HG03039 (cell line): ENCODE results near the gene DYNAP.

ENCODE experiments used
- ATAC-seq: cut with Tn5 transposase; IDR thresholded peaks from one replicate; pipeline ENCODE4 v1.9.1; 2021; ENCODE audit warnings: mild to moderate bottlenecking, moderate library complexity; ENCODE audit not compliant: unreplicated experiment

The DYNAP gene, protein sequence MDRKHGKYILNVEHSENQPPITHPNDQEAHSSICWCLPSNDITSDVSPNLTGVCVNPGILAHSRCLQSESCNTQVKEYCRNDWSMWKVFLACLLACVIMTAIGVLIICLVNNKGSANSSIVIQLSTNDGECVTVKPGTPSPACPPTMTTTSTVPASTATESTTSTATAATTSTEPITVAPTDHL

DNA sequence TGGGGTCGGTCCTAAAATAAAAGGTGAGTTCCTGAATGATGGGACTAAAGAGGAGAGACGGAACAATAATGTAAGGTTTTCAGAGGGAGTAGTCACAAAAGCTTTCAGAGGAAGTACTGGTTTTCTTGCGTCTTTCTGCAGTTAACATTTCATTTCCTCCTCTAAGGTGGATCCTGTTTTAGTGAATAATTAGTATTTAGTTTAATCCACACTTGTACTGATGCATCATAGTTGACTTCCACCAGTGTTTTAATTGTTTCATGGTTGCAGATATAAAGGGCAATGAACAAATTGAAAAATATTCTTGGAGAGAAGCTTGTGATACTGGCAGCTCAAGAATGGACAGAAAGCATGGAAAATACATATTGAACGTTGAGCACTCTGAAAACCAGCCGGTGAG, at the start of gene DYNAP:
Gene DYNAP (plus strand): TSS at position 301 of the 400 bp plus-strand sequence. CDS start 38 bp downstream, at position 339.
- no peak for ATAC-seq

DNA sequence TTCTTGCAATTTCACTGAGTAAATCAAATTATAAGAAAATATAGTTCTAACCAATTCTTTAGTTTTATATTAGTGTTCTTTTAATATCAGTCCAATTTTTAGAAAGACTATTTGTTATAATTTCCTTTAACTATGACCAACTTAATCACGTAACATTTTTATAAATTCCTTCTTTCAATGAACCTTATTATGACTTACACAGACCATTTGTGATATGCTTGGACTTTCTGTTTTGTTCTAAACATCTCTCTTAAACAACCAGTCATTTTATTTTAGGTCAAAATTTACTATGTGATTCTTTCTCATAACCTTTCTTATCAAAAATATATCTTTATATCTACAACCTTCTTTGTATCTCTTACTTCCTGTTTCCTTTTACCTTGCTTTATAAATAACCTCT, 39.5 kb upstream of the DYNAP start:
- no peak for ATAC-seq

DNA sequence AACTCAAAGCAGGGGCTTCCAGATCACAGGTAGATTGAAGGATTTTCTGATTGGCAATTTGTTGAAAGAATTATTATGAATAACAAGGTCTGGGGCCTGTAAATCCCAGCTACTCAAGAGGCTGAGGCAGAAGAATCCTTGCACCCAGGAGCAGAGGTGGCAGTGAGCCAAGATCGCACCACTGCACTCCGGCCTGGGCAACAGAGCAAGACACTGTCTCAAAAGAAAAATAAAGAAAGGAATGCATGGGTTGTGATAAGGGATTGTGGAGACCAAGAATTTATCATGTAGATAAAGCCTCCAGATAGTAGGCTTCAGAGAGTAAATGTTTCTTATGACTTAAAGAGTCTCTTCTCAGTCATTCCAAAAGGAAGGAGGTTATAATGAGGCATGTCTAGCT, 35.8 kb upstream of the DYNAP start:
- no peak for ATAC-seq

DNA sequence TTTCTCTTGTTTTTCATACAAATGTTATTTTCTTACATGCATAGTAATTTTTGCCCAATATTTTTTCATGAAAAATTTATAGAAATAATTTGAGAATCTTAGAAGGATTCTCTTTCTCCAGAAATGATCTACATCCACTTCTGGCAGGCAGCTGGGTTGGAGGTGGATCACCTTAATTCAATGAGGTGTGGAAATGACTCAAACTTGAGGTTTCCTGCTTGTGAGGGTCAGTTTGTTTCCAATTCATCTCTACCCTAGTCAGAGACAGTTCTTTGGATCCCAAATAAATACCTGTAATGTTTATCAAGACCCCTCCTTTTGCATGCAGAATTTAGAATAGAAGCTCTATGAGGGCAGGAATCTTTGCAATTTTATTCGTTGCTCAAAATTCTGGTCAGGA, 35.0 kb upstream of the DYNAP start:
- ATAC-seq: no peak

DNA sequence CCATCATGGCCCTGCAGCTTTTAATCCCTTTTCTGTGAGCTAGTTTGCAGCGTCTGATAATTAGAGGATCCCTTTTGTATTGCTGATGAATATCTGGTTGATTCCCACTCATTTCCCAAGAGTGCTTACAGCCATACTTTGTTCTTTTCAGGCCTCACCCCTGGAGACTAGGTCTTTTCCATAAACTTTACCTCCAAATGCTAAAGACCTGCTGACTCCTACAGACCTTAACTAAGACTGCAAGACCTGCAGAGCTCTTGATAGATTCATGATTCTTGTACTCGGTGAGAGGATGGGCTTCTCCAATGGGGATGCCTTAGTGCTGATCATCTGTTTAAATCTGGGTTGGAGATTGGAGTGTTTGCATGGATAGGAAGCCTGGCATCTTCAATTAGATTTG, 33.1 kb upstream of the DYNAP start:
- no peak for ATAC-seq

DNA sequence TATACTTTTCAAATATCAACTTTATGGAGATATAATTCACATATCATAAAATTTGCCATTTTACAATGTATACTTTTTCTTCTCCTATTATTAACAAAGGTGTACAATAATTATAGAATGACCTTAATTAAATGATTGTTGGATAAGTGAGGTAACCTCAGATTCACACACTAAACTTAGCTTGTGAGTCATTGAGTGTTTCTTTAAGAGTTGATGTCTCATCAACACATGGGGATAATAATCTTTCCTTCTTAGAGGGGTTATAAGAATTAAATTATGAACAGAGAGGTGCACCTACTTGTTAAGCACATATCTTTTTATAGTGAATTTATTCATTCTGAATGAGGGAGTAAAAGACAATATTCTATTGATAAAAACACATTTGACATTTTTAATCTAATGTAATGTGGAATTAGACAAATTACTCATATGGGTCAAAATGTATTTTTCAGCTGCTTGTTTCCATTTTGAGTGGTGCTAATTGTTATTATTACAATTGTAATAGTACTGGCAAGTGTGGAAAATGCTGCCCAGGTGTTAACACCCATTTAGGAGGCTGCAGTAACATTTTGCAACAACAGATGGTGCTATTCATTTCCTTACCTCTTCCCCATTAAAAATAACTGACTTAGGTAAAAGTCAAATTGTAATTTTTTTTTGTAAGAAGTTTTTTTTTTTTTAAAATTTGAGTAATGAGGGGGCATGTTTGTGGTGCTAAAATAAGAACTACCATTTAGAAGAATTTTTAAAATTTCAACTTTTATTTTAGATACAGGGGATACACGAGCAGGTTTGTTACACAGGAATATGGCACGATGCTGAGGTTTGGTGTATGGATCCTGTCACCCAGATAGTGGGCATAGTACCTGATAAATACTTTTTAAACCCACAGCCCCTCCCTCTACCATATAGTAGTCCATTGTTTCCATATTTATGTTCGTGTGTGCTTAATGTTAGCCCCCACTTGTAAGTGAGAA, 32.1 kb upstream of the DYNAP start:
- ATAC-seq: no peak

DNA sequence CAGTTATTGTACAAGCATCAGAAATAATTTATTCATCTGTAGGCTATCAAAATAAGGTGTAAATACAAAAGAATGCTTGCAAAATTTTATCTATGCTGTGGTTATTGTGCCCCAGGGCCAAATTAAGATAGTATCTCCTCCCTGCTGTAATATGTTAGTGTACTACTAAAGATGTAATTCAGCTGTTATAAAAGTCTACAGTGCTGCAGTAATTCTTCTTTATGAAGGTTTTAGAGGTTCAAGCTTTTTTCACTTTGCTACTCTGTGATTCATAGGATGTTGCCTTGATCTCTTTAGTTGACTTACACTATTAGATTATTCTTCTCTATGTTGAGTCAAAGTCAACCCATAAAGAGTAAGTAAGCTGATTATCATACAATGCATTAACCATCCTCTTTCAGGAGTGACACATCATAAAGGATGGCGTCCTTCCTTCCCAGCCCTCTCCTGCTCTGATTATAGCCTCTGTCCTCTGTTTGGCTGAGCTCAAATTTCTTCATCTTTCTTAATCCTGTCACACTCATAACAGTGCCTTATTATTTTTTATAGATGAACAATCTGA, 29.3 kb upstream of the DYNAP start:
- no peak for ATAC-seq

DNA sequence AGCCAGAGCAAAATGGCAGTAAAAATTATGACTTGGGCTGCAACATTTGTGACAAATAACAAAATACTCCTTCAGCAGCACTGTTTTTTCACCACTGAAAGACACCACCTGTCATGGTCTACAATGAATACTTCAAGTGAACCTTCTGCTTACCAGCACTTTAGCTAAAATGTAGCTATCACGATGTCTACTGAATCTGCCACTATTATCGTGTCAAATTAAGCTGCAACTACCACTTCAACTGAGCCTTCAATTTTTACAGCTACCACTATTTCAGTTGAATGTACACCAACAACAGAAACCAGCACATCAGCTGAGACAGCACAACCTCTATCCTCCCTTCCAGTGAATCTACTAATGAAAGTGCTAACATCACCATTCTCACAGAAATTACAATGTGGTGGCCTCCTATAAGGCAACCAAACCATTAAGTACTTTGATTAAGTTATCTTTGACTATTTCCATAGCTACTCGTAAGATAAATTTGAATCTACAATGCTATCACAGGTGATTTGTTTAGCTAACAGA, 10.8 kb upstream of the DYNAP start:
- ATAC-seq: no peak

DNA sequence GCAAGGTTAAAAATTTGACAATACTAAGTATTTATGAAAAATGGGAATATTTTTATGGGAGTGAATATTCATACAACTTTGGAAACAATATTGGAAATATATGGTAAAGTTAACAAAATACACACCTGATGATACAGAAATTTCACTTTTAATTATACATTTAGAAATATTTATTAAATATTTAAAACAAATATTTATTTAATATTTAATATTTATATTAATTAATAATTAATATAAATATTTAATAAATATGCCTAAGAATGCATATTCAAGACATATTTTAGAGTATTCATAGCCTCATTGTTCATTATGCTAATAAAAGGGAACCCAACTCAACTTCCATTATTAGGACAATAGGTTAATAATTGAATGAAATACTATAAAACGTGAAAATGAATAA, 7.0 kb upstream of the DYNAP start:
- no peak for ATAC-seq

DNA sequence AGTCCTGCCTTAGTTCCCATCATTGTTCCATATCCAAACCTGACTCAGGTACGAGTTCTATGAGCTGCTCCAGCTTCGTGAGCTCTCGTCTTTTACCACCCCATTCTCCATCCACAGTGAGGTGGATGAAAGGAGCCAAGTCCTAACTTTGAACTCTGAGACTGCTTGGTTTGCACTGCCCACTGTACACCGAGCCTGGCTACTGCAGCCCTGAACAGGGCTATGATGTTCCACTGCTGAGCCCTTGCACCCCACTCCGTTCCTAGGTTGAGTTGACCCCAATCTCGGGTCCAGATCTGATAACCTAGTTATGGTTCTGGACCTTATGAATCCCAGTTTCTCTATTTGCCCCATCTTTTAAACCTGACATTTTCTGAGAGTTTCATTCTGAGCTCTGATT, 5.3 kb upstream of the DYNAP start:
- no peak for ATAC-seq

DNA sequence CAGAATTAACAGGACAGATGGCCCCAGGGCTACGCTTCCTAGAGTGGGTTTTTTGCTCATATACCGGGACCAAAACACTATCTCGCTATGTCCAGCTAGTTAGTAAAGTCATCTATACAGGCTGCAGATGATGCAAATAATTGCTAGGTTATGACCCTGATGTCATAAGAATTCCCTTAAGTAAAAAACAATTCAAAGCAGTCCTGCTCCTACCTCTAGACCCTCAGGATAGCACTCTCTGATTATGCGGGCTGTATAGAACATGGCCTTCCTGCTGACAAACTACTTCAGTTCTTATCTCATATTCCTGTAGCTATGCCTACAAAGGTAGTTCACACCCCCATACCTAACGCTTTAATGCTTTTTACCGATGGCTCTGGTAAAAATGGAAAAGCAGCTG, 13.2 kb downstream of the DYNAP start:
- no peak for ATAC-seq

DNA sequence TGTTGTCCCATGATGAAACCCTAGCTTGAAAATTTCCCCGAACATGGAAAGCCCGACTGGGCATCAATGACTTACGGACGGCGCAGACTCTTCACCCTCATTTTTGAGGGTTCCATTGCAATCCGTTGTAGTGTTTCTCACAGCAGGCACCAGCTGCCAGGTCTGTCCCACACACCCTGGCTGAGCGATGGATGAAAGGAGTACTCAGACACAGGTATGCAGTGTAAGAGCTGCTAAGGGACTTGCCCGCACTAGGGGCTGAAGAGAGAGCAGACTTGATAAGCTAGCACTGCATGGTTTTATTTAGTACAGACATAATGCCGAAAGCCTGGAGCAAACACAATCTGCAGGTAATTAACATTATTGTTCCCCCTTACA, 15.8 kb downstream of the DYNAP start:
- no peak for ATAC-seq

DNA sequence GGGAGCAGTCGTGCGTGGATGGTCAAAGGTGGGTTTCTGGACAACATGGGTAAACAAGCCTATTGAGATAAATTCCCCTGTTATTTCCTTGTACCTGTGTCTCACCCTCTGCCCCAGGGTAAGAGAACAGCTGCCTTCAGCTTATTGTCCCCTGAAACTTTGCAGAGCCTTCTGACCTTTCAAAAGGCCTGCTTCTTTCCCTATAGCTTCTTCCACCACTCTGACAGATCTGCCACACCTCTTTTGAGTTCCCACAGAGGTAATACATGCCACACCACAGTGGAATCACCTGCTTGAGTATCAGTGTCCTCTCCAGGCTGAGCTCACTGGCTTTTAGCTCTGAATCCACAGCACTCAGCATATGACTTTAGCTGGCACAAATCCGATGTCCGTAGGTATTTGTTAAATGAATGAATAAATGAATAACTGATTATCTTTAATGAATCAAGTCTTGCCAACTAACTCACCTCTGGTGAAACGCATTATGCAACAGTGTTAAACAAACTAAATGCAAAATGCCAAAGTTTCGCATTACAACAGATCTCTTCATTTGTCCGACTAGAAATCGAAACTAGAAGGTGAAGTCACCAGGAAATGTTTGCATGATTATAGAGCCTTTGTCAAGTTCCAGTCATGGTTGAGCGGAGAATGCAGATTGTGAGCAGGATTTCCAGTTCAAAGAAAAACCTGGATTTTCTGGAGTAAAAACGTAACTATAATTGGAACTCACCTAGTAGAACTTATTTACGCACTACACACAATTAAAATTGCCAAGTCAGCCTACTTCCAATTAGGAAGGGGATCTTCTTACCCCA, 16.4 kb downstream of the DYNAP start:
- ATAC-seq: no peak

DNA sequence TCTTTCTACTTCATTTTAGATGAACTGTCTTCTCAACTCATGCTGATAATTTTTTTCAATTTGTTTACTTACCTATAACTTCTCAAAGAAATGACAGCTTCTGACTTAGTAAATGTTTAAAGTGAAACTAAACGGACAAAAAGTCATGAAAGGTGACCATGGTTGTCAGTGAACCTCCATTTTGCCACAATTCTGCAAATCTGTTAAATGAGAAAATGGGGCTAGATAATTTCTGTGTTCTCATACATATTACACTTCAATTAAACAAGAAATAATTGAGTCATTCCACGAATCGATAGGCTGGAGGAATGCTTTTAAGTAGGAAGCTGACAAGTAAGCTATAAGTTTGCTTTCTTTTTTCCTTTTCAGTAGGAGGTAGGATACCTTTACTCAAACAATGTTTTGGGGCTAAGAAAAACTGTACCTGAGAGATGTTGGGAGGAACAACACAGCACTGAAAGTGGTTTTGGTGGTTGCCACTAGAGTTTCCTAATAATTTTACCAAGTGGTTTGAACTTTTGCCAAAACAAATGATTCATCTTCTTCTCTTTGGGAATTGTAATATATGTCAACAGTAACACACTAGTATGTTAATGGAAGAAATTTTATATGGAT, 17.1 kb downstream of the DYNAP start:
- ATAC-seq: no peak

DNA sequence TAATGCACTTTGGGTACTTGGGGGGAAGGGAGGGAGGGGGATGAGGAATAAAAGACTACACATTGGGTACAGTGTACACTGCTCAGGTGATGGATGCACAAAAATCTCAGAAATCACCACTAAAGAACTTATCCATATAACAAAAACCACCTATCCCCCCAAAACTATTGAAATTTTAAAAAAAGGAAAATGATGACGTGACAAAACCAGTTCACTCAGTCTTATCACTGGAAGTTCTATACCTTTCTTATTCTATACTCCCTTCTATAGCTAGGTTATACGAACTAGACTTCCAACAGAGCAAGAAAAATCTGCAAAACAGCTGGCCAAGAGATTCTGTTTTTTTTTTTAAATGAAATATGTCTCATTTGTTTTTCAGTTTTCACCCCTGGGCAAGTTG, 20.8 kb downstream of the DYNAP start:
- ATAC-seq: no peak

DNA sequence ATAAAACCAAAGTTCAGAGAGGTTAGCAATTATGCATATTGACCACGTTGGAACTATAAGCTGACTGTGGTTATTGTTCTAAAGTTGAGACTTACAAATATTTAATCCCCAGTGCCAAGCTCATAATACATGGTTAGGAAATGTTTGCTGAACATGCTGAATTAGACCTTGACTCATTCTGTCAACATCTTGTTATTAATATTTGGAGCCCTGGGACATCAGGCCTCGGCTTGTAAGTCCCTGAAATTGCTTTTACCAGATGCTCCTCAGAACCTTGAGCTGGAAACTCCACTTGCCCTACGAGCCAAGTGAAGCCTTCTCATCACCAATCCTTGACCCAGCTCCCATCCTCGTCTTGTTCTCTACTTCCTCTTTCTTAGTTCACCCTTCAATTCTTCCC, 21.2 kb downstream of the DYNAP start:
- no peak for ATAC-seq

DNA sequence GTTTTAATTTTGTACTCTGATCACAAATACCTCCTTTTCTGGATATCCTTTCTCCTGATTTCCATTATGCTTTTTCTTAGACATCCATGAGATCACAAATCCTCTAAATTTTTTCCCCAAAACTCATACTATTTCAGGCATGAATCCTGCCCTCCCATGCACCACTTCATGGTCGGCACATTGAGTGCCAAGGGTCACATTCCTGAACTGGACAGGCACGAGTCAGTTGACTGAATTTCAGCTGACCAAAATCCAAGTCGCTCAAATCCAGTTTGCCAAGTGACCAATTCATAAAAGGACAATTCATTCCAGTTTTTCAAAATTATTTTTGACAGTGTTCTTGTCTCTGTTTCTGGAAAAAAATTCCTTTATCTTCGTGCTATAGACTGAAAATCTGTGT, 22.1 kb downstream of the DYNAP start:
- ATAC-seq: no peak

DNA sequence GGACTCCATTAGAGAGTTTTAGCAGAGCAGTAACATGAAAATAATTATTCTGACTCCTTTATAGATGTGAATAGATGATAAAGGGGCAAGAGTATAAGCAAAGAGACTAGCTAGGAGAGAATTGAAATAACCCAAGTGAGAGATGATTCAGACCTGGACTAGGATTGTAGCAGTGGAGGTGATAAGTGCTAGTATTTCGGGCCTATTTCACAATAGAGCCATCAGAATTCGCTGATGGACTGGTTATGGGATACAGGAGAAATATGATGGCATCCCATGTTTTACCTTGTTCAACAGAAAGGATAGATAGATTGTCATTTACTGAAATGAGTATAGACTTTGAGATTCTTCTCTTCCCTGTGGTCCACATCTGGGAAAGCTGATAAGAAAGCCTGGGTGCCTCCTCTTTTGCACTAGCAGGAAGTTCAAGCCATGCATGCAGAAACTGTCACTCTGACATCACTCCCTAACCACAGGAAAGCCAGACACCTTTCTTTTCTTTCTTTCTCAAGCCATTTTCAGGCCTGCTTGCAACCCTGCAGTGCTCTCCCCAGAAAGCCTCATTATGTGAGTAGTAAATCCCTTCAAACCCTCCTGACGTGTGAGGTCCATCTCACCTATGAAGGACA, 25.3 kb downstream of the DYNAP start:
- ATAC-seq: peak; percentile 58

DNA sequence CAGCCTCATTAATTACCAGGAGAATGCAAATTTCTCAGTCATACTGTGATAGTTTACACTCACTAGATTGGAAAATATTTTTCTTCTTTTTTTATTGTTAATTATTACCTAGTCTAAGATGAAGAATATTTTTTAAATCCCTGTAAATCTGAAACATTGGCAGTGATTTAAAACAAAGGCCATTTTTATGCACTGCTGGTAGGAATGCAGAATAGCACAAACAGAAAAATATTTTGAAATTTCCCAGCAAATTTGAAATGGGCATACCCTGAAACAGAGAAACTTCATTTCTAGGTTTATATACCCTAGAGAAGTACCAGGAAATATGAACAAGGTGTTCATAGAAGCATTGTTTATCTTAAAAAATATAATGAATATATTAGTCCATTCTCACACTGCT, 31.0 kb downstream of the DYNAP start:
- no peak for ATAC-seq

DNA sequence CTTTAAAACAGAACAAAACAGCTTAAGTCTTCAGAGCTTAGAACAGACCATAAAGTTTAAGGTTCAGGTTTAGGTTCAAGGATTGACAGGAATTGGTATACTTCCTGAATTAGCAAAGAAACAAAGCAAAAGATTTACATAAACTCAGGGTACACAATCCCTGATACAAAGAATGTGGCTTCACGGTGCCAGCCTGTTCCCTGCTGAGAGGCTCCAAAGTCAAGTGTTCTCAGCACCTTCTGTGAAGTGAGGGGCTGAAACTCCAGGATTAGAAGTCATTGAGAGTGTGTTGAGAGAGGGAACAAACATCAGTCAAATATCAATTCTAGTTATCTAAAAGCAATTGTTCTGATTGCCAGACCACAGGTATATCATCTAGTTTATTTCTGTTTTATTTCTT, 35.7 kb downstream of the DYNAP start:
- no peak for ATAC-seq
